Breast epithelium (tissue), 3 donors: ENCODE results near the gene SYCE3.
"Not testable (repeated sequence)": the region's sequence is repeated elsewhere in the genome, so short reads cannot be mapped to it uniquely, and the experiment has no call there.

Experiments
- CTCF ChIP-seq, 3 donors: fragments of 450-650 bp; IDR thresholded peaks; one replicate each; pipeline ENCODE4 v1.5.1; 2016 to 2017; ENCODE audit warnings: antibody characterized with exemption in 3 of 3, mild to moderate bottlenecking in 3 of 3, moderate library complexity in 3 of 3
- POLR2A ChIP-seq: fragments of 450-650 bp; IDR thresholded peaks from one replicate; pipeline ENCODE4 v1.6.1; 2016; ENCODE audit warnings: antibody characterized with exemption, mild to moderate bottlenecking, moderate library complexity
- POLR2AphosphoS5 ChIP-seq, 3 donors: sonication (generic); formaldehyde crosslinking; IDR thresholded peaks; one replicate each; pipeline ENCODE4 v1.6.1; 2017; ENCODE audit warnings: antibody characterized with exemption in 3 of 3

- not testable (repeated sequence) for TF ChIP-seq POLR2AphosphoS5 (IDR thresholded peaks at IDR 0.05); POLR2A; CTCF (IDR thresholded peaks at IDR 0.05)
Measured at GRCh38 chr22:50533856-50534711, 28.6 kb downstream of the SYCE3 start.
